ENCODE results near the gene CALD1.
A peak's percentile ranks its signal among the peaks of the same experiment; 100 is the strongest.

The CALD1 gene

DNA sequence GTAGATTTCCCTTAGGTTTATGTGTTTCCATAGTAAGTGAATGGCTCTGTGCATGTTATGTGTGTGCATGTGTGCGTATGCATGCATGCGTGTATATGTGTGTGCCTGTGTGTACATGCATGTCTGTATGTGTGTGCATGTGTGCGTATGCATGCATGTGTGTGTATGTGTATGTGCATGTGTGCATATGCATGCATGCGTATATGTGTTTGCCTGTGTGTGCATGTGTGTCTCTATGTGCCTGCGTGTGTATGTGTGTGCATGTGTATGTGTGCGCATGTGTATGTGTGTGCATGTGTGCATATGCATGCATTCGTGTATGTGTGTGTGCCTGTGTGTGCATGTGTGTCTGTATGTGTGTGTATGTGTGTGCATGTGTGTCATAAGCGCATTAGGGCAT is 108.1 kb downstream of the CALD1 start:
- DNase-seq (ENCODE audit: low read depth), result no peak
- TF ChIP-seq, protein P1, sequence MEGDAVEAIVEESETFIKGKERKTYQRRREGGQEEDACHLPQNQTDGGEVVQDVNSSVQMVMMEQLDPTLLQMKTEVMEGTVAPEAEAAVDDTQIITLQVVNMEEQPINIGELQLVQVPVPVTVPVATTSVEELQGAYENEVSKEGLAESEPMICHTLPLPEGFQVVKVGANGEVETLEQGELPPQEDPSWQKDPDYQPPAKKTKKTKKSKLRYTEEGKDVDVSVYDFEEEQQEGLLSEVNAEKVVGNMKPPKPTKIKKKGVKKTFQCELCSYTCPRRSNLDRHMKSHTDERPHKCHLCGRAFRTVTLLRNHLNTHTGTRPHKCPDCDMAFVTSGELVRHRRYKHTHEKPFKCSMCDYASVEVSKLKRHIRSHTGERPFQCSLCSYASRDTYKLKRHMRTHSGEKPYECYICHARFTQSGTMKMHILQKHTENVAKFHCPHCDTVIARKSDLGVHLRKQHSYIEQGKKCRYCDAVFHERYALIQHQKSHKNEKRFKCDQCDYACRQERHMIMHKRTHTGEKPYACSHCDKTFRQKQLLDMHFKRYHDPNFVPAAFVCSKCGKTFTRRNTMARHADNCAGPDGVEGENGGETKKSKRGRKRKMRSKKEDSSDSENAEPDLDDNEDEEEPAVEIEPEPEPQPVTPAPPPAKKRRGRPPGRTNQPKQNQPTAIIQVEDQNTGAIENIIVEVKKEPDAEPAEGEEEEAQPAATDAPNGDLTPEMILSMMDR (conservative IDR thresholded peaks at IDR 0.05; ENCODE audit: control insufficient read depth, insufficient read depth, low read depth, low read length), result no peak
- H3K4me3 ChIP-seq (ENCODE audit: control insufficient read depth, low read depth, low read length), result no peak overlapping the region

DNA sequence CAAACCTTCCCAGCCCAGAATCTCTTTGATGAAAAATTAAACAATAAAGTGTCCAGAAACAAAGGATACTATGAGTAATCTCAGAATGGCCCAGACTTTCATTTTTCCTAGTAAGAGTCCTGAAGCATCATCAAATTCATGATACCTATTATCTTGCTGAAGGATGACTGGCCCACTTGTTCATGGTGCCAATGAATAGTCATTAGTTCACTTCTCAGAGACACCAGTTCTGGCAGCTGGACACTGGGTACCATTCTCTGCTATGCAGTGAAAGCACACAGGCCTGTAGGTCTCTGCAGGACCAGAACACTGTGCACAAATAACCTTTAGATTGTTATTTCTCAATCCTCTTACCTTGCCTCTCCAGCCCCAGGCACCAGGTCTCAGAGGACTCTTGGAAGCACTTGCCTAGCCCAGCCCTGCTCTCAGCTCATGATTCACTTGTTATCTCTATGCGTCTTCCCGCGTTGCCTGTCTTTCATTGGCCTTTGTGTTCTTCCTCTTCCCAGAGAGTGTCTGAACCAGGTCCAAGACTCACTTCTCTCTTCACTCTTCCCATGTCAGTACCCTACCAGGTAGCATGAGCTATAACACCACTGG is 108.8 kb downstream of the CALD1 start:
- no peak overlapping the region for H3K4me3 ChIP-seq (ENCODE audit: control insufficient read depth, low read depth, low read length)
- TF ChIP-seq, protein P1 (conservative IDR thresholded peaks at IDR 0.05; ENCODE audit: control insufficient read depth, insufficient read depth, low read depth, low read length), result no peak
- no peak for DNase-seq (ENCODE audit: low read depth)

DNA sequence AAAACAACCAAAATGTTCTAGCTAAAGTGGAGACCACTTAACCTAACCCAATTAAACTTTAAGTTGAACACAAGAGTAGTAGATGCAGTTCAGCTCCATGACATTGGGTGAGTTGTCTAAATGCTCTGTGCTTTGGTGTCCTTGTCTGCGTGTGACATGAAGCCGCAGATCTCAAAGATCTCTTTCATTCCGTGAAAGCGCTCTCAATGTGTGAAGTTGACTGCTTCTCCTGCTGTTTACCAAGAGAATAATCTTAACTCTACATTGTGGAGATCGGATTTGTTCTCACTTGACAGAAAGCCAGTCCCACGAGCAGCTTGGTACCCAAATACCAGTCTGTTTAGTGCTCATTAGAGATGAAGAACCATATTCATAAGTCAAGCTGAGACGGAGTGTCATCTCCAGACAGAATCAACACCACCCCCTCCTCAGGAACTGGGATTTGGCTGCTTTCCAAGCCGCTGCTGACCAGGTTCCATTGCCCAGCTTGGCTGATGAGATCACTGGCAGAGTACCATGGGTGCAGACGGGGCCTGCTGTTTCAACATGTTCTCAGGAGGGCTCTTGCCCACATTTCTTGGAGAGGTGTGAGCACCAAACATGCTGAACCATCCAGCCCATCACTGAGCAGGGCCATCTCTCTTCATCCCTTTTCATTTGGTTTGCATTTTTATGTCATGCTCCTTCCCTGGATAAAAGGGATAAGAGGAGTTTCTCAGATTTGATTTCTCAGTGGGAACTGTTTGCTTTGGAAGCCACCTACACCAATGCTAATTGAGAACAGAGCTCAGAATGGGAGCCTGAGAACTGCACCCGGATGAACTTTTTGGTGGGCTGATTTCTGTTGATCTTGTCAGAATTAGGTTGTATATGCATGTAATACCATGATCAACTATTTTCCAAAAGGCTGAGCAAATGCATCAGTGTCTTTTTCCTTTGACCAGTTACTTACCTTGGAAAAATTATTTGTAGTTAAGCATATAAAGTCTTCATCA is 111.1 kb downstream of the CALD1 start:
- TF ChIP-seq, protein P1 (conservative IDR thresholded peaks at IDR 0.05; ENCODE audit: control insufficient read depth, insufficient read depth, low read depth, low read length), result no peak
- DNase-seq (ENCODE audit: low read depth), result peak; percentile 90
- peak overlapping the region; percentile 85 for H3K4me3 ChIP-seq (ENCODE audit: control insufficient read depth, low read depth, low read length)

DNA sequence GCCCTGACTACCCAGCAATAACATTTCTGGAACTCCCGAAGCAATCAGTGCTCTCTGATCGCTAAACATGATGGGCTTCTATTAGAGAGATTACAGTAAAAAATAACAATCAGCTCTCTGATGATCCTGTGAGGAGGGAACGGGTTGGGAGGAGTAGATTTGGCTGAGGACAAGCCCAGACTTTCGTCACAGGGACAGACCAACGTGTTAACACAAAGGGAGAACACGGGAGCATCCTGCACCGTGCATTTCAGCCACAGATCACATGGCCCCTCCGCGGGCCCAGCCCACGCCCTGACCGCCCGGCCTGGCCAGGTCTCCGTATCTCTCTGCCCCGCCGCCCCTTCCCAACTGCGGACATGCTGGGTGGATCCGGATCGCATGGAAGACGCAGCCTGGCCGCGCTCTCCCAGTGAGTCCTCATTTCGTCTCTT is 111.8 kb downstream of the CALD1 start:
- TF ChIP-seq, protein P1 (conservative IDR thresholded peaks at IDR 0.05; ENCODE audit: control insufficient read depth, insufficient read depth, low read depth, low read length), result no peak
- peak; percentile 100 for DNase-seq (ENCODE audit: low read depth)
- H3K4me3 ChIP-seq (ENCODE audit: control insufficient read depth, low read depth, low read length), result peak overlapping the region; percentile 85

DNA sequence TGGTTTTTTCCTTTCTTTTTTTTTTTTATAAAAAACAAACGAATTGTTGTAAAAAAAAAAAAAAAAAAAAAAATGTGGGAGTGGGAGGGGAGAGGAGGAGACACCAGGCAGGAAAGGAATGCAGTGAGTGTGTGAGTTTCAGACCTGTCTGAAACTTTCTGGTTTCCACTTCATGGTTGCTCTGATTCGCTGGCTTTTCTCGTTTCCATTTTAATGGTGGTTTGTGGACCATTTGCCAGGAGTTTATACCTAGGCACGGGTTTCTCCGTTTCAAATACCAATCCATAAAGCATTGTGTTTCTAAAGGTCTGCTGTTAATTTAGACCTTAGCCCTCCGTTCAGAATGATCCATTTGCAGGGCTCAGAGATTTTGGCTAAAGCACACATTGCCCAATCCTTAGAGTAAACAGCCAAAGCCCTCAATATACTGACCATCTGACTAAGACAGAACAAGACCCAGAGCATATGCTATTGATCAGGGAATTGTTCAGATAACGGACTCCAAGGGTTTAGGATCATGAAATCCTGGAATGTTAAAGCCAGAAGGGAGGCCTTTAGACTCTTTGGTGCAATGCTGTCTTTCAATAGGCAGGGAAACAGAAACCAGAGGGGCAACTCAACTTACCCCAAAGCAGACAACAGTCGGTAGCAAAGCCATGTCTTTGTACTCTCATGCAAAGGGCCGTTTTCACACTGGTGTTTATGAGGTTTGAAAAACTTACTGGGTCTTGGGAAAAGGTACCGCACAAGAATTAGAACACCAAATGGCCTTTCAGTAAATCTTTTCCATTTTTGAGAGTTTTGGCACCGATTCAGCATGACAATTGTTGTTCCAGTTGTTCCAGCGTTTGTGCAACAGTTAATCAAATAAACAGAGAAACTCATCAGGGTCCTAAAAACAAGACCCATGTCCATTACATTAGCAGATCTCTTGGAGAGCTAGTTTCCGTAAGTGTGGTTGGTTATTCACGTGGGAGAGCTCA is 112.6 kb downstream of the CALD1 start:
- TF ChIP-seq, protein P1 (conservative IDR thresholded peaks at IDR 0.05; ENCODE audit: control insufficient read depth, insufficient read depth, low read depth, low read length), result no peak
- H3K4me3 ChIP-seq (ENCODE audit: control insufficient read depth, low read depth, low read length), result peak overlapping the region; percentile 85
- DNase-seq (ENCODE audit: low read depth), result peak; percentile 90

DNA sequence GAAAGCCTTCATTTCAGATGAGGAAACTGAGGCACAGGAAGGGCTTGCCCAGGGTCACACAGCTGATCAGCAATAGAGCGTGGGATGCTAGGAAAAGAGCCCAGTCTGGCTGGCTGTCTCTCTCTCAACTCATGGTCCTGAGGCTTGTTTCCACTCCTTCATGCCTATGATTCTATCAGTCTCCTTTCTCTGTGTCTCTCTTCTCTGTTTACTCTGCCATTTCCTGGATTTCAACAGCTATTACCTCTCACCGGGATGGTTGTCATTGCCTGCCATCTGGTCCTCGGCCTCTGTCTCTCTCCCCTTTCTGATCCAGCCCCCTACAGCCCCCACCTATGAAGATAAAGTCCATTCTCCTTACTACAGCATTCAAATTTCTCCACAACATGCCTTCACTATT is 113.5 kb downstream of the CALD1 start:
- peak; percentile 45 for DNase-seq (ENCODE audit: low read depth)
- TF ChIP-seq, protein P1 (conservative IDR thresholded peaks at IDR 0.05; ENCODE audit: control insufficient read depth, insufficient read depth, low read depth, low read length), result no peak
- peak overlapping the region; percentile 85 for H3K4me3 ChIP-seq (ENCODE audit: control insufficient read depth, low read depth, low read length)

Data from fibroblast of mammary gland (primary cell).